SJSA1 (cell line): ENCODE measurements around the gene MARK4. TPM values are rescaled to one million over a fixed set of nuclear protein-coding genes. Genes with fewer than 3 reads are reported as not detected.
"Not testable (repeated sequence)": the region's sequence is repeated elsewhere in the genome, so short reads cannot be mapped to it uniquely, and the experiment has no call there.

Source experiments
- DNase-seq, 2 experiments: peaks; one replicate each; pipeline ENCODE4 v3.0.0-alpha.2; 2015 to 2020; ENCODE audit warnings: low spot score in 2 of 2, low read depth in 1 of 2
- H3K27ac ChIP-seq: fragments of 250-450 bp; sonication (Bioruptor Pico); 2 replicates; pipeline ENCODE4 v1.5.1; 2020; ENCODE audit warnings: mild to moderate bottlenecking, moderate library complexity
- H3K27me3 ChIP-seq: fragments of 250-450 bp; sonication (Bioruptor Pico); replicated peaks from 2 replicates; pipeline ENCODE4 v1.5.1; 2020; ENCODE audit warnings: mild to moderate bottlenecking, moderate library complexity
- H3K36me3 ChIP-seq: fragments of 250-450 bp; sonication (Bioruptor Pico); 2 replicates; pipeline ENCODE4 v1.5.1; 2020; ENCODE audit warnings: mild to moderate bottlenecking
- H3K4me1 ChIP-seq: fragments of 250-450 bp; sonication (Bioruptor Pico); replicated peaks from 2 replicates; pipeline ENCODE4 v1.6.1; 2021; ENCODE audit warnings: mild to moderate bottlenecking
- H3K4me3 ChIP-seq: fragments of 250-450 bp; sonication (Bioruptor Pico); 2 replicates; pipeline ENCODE4 v1.5.1; 2020; ENCODE audit warnings: mild to moderate bottlenecking
- H3K9me3 ChIP-seq: fragments of 250-450 bp; sonication (Bioruptor Pico); replicated peaks from 2 replicates; pipeline ENCODE4 v1.5.1; 2020; ENCODE audit warnings: mild to moderate bottlenecking
- total RNA-seq: library from RNA; depleted of rRNA; stranded (reverse); fragments of >200 nt; shearing (Covaris generic); gene quantifications from 2 replicates; pipeline ENCODE4 v1.2.3, GENCODE V29; 2014

Gene MARK4
- total RNA-seq, 1 experiment from 2014 or later, result 15.6 TPM

DNA sequence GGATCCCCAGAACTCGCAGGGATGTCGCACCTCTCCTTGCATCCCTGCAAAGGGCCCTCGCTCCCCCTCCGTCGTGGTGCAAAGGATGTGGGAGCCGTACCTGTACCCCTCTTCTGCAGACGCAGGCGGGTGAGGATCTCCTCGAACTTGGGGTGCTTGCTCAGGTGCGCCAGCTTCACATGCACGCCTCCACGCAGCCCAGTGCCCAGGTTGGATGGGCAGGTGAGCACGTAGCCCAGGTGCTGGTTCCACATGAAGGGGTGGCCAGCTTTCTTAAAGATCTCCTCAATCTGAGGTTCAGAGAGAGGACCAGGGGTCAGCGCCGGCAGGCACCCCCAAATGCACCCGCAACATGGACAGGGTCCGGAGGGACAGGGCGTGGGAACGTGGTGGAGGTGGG, 56.3 kb downstream of the MARK4 start:
- DNase-seq, result no peak
- Histone ChIP-seq H3K4me3 (no peak overlapping the region), H3K9me3 (no peaks in the 10 kb centered on the region), H3K36me3 (no peaks in the 10 kb centered on the region), H3K27ac (no peak overlapping the region), H3K4me1 (no peaks in the 10 kb centered on the region), H3K27me3 (no peaks in the 10 kb centered on the region)

DNA sequence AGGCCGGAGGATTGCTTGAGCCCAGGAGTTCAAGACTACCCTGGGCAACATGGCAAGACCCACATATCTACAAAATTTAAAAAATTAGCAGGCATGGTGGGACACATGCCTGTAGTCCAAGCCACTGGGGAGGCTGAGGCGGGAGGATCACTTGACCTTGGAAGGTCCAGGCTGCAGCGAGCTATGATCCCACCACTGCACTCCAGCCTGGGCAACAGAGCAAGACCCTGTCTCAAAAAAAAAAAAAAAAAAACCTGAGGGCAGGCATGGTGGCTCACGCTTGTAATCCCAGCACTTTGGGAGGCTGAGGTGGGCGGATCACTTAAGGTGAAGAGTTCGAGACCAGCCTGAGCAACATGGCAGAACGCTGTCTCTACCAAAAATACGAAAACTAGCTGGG, 58.3 kb downstream of the MARK4 start:
- DNase-seq, result not testable (repeated sequence)

DNA sequence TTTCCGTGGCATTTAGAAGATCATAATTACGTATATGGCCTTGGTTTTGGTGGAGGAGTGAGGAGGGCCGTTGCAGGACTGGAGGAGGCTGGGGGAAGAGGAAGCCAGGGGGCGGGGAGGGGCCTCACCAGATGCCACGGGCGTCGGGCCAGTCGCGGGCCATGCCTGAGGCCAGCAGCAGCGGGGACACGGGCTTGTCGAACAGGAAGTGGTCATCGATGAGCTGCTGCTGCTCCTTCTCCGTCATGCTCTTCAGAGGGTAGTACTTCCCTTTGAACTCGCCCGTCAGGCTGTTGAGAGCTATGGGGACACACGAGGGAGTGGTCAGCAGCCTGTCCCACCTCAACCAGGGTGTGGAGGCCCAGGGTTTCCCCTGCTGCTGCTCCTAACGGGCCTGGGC, 60.5 kb downstream of the MARK4 start:
- Histone ChIP-seq H3K27ac (no peak overlapping the region), H3K9me3 (no peaks in the 10 kb centered on the region), H3K36me3 (no peaks in the 10 kb centered on the region), H3K27me3 (peaks cover 9% of the 10 kb centered on the region), H3K4me1 (no peaks in the 10 kb centered on the region), H3K4me3 (no peak overlapping the region)
- DNase-seq, result no peak

More for the DNA sequence above, 58.3 kb downstream of the MARK4 start:
- H3K36me3 ChIP-seq, H3K4me1 ChIP-seq, H3K27me3 ChIP-seq, H3K9me3 ChIP-seq, H3K27ac ChIP-seq, H3K4me3 ChIP-seq: not testable (repeated sequence)

GRCh38 chr19:45312285-45312684, 61.2 kb downstream of the MARK4 start:
- H3K27ac ChIP-seq, H3K4me1 ChIP-seq, H3K9me3 ChIP-seq, H3K4me3 ChIP-seq, H3K27me3 ChIP-seq, H3K36me3 ChIP-seq, DNase-seq: not testable (repeated sequence)

- Histone ChIP-seq H3K9me3 (no peaks in the 10 kb centered on the region), H3K4me3 (no peak overlapping the region), H3K36me3 (no peaks in the 10 kb centered on the region), H3K4me1 (no peaks in the 10 kb centered on the region), H3K27me3 (peaks cover 9% of the 10 kb centered on the region), H3K27ac (no peak overlapping the region)
- DNase-seq, result no peak
Observed at GRCh38 chr19:45314708-45315245, 63.7 kb downstream of the MARK4 start.

- Histone ChIP-seq H3K27me3 (peaks cover 9% of the 10 kb centered on the region), H3K9me3 (no peaks in the 10 kb centered on the region), H3K4me1 (no peaks in the 10 kb centered on the region), H3K36me3 (no peaks in the 10 kb centered on the region), H3K27ac (no peak overlapping the region), H3K4me3 (no peak overlapping the region)
- no peak for DNase-seq
Observed at GRCh38 chr19:45315304-45315703, 64.2 kb downstream of the MARK4 start.

- no peaks in the 10 kb centered on the region; the same call in 1 of the 2 replicates for H3K27me3 ChIP-seq
- no peak for DNase-seq
- H3K27ac ChIP-seq, result no peak overlapping the region
- no peak overlapping the region for H3K4me3 ChIP-seq
- H3K4me1 ChIP-seq, result peaks cover 4% of the 10 kb centered on the region
- no peaks in the 10 kb centered on the region for H3K36me3 ChIP-seq
- H3K9me3 ChIP-seq, result no peaks in the 10 kb centered on the region
Observed at GRCh38 chr19:45320997-45321775, 70.1 kb downstream of the MARK4 start.

DNA sequence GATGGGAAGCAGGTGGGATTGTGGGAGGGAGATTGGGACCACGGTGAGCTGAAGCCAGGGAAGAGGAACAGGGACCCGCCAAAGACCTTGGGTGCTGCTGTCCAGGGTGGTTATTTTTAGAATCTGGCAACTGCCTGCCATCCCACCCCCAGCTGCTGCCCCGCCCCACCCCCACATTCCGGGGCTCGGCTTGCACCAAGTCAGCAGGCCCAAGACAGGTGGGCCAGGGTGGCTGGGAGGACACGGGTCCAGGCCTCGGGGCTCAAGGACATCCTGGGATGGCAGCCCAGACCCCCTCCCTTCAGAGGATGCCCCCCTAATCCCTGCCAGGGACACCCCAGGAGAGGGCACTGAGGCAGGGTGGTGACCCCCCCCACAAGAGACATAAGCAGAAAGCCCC, 70.8 kb downstream of the MARK4 start:
- Histone ChIP-seq H3K36me3 (no peaks in the 10 kb centered on the region), H3K27me3 (no peaks in the 10 kb centered on the region; the same call in 1 of the 2 replicates), H3K9me3 (no peaks in the 10 kb centered on the region), H3K27ac (no peak overlapping the region), H3K4me1 (peaks cover 9% of the 10 kb centered on the region), H3K4me3 (no peak overlapping the region)
- DNase-seq, result no peak

GRCh38 chr19:45322311-45322710, 71.2 kb downstream of the MARK4 start:
- no peaks in the 10 kb centered on the region for H3K27me3 ChIP-seq
- H3K27ac ChIP-seq, result no peak overlapping the region
- no peak for DNase-seq
- no peaks in the 10 kb centered on the region for H3K36me3 ChIP-seq
- H3K9me3 ChIP-seq, result no peaks in the 10 kb centered on the region
- H3K4me1 ChIP-seq, result peaks cover 9% of the 10 kb centered on the region
- H3K4me3 ChIP-seq, result no peak overlapping the region

- Histone ChIP-seq H3K27ac (no peak within 1 kb of the TSS), H3K4me1 (peaks cover 9% of the 10 kb centered on the region), H3K4me3 (no peak within 1 kb of the TSS)
Observed at GRCh38 chr19:45322744-45323281, 71.7 kb downstream of the MARK4 start, which contains the start of gene CKM. Gene CKM (minus strand): TSS chr19:45322875. CDS start chr19:45319713, 3,162 bp downstream.

GRCh38 chr19:45323671-45324081, 72.6 kb downstream of the MARK4 start:
- Histone ChIP-seq H3K9me3 (no peaks in the 10 kb centered on the region), H3K27me3 (no peaks in the 10 kb centered on the region), H3K27ac (no peak overlapping the region), H3K36me3 (no peaks in the 10 kb centered on the region), H3K4me3 (no peak overlapping the region), H3K4me1 (peaks cover 9% of the 10 kb centered on the region)
- DNase-seq, result no peak

More at GRCh38 chr19:45322744-45323281, 71.7 kb downstream of the MARK4 start, which contains the start of gene CKM:
- Histone ChIP-seq H3K36me3 (no peaks in the 10 kb centered on the region), H3K9me3 (no peaks in the 10 kb centered on the region), H3K27me3 (no peaks in the 10 kb centered on the region)
- DNase-seq, result no peak

DNA sequence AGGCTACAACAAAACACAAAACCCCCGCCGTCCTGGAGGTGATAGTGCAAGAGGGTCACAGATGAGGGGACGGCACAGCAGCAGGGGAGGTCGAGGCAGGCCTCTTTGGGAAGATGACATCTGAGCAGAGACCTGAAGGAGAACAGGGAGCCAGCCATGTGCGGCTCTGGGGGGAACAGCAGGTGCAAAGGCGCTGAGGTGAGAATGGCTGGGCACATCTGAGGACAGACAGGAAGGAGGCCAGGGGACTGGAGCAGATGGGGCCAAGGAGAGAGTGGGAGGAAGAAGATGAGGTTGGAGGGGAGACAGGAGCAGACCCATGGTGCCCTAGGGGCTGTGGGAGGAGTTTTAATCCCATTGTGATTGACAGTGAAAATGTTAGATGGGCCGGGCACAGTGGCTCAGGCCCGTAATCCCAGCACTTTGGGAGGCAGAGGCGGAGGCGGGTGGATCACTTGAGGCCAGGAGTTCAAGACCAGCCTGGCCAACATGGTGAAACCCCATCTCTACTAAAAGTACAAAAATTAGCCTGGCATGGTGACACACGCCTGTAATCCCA, 73.4 kb downstream of the MARK4 start:
- no peak for DNase-seq
- no peaks in the 10 kb centered on the region for H3K27me3 ChIP-seq
- no peak overlapping the region for H3K27ac ChIP-seq
- H3K9me3 ChIP-seq, result no peaks in the 10 kb centered on the region
- H3K4me3 ChIP-seq, result no peak overlapping the region
- no peaks in the 10 kb centered on the region for H3K36me3 ChIP-seq
- peaks cover 9% of the 10 kb centered on the region for H3K4me1 ChIP-seq

DNA sequence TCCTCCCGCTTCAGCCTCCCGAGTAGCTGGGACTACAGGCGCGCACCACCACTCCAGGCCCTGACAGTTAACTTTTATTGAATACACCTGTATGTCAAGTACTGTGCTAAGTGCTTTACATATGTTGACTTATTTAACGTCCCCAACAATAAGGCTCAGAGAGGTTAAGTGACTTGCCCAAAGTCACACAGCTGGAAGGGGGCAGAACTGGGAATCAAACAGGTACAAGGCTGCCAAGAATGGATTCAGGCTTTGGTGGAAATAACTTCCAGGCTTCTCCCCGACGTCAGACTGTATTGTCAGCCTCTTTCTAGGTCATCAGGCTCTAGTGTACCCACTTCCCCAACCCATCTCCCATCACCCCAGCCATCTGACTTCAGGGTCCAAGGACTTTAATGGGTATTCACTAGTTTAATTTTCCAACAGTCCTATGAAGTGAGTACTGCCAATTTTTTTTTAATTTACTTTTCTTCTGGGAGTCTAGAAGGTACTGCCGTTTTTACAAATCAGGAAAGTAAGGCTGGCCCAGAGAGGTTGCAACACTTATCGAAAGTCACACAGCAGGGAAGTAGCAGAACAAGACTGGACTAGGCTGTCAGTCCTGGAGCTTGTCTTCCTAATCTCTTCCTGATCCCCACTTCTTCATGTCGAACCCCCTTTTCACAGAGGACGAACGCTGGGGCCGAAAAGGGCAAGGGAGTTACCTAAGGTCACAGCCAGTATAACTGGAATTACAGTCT, 76.5 kb downstream of the MARK4 start:
- no peak for DNase-seq
- H3K9me3 ChIP-seq, result no peaks in the 10 kb centered on the region
- H3K27me3 ChIP-seq, result no peaks in the 10 kb centered on the region
- H3K36me3 ChIP-seq, result no peaks in the 10 kb centered on the region
- H3K27ac ChIP-seq, result no peak overlapping the region
- H3K4me3 ChIP-seq, result no peak overlapping the region
- H3K4me1 ChIP-seq, result peaks cover 9% of the 10 kb centered on the region
